ENCODE data around the gene C1QTNF1.
"Not testable (repeated sequence)": the region's sequence is repeated elsewhere in the genome, so short reads cannot be mapped to it uniquely, and the experiment has no call there.

The C1QTNF1 gene

DNA sequence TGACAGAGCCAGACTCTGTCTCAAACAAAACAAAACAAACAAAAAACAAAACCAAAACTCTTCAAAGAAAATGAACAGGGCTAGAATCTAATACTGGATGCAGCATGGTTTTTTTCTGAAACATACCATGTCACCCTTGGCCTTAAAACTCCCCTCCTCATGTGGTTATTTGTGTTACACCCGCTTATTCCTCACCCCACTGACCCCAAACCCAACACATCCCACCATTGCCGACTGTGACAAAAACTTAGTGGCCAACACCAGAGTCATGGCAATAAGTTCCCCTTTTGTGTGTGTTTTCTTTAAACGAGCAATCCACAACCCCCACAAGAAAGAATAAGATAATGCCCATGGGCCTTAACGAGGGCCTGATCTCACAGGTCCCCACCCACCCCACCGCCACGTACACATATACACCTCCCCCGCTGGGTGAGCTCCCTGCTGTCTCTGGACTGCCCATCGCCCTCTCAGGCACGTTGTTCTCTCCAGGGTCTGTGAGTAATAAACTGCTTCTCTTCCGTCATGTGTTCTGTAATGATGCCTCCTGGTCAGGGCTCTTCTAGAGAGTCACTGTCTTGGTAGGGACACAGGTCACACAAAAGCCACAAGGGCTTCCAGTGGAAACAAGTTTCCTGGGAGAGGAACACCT, 33.9 kb downstream of the C1QTNF1 start:
- no peak for FAIRE-seq

DNA sequence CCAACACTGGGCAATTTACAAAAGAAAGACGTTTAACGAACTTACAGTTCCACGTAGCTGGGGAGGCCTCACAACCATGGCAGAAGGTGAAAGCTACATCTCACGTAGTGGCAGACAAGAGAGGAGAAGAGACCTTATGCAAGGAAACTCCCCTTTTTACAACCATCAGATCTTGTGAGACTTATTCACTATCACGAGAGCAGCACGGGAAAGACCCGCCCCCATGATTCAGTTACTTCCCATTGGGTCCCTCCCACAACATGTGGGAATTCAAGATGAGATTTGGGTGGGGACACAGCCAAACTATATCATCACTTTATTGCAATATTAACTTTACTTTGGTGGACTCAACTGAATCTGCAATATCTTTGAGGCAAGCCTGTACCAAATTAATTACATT, 38.7 kb downstream of the C1QTNF1 start:
- FAIRE-seq = no peak

DNA sequence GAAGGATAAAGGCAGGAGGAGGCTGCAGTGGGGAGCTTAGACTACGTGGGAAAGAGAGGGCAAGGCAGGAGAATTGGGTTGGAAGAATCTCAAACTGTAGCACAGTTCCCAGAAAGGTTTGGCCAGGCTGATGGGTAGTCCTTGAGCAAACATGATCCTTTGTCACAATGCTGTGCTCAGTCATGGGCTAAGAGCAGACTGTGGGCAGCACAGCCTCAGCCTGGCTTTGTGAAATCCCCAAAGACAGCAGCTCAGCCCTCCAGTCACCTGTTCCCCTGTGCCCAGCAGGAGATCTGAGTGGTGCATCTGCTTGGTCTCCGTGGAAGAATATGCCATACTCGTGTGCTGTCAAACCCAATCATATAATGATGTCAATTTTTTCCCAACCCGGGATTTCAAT, 40.1 kb downstream of the C1QTNF1 start:
- no peak for FAIRE-seq

DNA sequence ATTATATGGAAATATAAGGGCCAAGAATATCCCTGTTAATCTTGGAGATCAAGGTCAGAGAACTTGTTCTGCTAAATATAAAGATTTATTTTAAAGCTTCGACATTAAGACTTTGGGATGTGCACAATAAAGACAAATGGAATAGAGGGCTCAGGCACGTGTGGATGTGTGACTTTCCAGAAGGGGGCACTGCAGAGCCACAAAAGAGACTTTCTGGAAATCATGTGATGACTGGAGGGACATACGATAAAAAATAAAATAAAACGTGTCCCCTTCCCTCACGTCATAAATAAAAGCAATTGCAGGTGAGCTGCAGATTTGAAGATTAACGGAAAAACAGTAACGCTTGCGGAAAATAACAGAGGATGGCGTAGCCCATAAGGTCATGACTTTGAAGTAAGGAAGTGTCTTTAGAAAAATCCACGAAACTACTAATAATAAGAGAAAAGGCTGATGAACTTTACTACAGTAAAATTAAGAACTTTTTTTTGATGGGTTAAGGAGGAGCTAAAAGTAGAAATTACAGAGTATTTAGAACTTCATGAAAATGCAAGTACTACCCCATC, 41.2 kb downstream of the C1QTNF1 start:
- no peak for FAIRE-seq

DNA sequence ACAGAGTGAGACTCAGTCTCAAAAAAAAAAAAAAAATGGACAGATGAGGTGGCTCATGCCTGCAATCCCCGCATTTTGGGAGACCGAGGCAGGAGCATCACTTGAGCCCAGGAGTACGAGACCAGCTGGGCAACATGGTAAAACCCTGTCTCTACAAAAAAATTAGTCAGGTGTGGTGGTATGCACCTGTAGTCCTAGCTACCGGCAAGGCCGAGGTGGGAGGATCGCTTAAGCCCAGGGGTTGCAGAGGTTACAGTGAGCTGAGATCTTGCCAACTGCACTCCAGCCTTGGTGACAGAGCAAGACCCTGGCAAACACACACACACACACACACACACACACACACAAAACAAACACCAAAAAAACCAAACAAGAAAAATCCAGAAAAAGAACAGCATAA, 43.0 kb downstream of the C1QTNF1 start:
- FAIRE-seq = no peak

DNA sequence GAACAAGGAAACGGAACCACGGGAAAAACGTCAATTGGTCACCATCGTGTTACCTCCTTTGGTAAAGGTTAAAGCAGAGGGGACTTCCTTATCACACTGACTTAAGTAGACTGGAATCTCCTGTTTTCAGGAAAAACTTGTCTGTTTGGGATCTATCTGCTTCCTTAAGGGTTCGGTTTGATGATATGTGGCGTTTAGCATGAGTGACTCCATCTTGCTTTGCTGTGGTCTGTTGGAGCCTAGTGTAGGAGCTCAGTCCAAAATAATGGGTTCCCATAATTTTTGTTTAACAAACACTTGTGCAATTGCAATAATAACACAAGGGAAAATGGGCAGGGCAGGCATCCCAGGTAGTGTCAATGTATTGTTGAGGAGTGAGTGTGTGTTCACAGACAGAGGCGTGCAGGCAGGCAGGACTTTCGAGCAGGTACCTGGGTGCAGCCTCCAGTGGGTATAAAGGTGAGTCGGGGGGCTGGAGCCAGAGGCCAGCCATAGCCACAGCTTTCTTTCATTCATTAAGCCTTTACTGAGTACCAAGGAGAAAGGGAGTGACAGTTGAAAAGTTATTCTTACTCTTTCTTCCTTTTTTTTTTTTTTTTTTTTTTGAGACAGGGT, 46.4 kb downstream of the C1QTNF1 start:
- no peak for FAIRE-seq

DNA sequence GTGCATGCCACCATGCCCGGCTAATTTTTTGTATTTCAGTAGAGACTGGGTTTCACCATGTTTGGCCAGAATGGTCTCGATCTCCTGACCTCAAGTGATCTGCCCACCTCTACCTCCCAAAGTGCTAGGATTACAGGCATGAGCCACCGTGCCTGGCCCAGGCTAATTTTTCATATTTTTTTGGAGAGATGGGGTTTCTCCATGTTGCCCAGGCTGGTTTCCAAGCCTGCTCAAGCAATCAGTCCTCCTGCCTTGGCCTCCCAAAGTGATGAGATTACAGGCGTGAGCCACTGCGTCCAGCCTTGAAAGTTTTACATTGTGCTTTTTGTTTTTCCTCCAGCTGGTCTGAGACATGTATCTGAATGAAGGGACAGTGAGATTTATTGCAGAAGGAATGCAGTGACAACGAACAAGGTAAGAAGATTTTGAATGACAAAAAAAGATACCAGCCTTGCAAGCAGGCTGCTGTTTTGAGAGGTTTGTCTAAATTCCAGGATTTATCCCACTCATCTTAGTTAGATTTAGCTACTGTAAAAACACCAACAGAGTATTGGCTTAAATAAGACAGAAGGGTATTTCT, 47.3 kb downstream of the C1QTNF1 start:
- no peak for FAIRE-seq

DNA sequence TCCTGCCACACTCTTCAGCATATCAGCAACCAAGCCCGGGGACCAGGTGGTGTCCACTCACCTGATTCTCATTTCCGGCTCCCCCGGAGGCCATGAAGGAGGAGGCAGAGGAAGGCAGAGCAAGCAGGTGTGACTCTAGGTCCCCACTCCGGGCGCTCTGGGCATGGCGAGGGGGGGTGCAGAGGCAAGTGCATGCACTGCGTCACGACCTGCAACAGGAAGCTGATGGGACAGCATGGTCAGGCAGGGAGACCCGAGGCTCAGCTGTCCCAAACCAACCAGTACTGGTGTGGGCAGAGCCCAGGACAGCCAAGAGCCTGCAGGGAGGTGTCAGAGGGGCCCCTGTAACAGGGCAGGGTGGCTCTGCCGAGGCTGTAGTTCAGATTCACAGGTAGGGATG, 48.6 kb downstream of the C1QTNF1 start:
- no peak for FAIRE-seq

DNA sequence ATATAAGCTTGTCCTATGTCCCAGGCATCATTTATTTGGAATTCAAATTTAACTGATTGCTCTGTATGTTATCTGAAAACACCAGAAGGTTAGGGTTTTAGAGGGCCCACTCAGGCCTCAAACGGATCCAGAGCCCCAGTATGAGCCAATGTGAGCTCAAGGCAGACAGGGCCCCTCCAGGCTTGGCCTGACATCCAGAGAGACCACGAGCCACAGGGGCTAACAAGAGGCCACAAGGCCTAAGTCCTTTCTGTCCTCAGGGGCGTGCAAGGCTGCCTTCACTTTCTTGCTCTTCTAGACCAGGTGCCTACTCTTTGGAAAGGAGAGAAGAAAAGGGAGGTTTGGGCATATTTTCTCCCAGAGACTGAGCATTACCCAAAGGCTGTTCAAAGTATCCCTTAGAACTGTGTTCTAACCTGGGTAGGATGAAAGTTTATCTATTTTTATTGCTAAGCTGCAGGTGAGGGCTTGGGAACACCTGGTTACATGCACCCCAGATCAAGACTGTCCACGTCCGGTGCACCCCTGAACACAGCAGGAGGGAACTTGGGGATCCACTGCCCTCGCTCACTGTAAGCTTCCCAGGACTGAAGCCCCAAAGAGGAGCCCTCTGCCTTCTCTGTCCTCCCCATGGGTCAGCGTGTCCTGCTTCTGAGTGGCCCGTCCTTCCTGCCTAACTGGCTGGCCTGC, 49.2 kb downstream of the C1QTNF1 start:
- FAIRE-seq = no peak

DNA sequence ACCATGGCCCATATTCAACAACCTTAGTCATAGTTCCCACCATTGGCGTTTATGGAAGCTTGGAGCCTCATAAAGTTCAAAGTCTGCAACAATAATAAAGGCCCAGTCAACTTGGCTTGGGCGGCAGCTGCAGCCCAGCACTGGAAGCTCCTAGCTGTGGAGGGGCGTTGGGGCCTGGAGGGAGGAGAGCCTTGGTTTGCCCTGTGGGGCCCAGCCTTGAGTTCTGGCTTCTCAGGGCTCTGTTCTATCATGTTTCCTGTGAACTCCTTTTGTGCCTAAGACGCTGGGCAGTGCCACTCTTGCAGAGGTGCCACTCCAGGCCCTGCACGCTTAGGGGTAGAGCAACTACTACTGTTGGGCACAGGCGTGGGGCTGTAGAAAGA, 49.7 kb downstream of the C1QTNF1 start:
- FAIRE-seq = no peak

DNA sequence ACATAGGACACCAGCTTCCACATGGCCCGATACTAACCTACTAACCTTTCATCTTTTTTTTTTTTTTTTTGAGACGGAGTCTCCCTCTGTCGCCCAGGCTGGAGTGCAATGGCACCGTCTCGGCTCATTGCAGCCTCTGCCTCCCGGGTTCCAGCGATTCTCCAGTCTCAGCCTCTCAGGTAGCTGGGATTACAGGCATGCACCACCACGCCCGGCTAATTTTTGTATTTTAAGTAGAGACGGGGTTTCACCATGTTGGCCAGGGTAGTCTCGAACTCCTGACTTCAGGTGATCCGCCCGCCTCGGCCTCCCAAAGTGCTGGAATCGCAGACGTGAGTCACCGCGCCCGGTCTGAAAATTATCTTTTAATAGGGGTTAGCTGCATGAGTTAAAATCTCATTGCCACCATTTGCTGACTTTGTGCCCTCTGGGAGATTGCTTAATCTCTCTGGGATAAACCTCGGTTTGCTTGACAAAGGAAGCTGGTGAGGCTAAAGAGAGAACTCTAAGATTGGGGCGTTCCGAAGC, 50.2 kb downstream of the C1QTNF1 start:
- FAIRE-seq = not testable (repeated sequence)

DNA sequence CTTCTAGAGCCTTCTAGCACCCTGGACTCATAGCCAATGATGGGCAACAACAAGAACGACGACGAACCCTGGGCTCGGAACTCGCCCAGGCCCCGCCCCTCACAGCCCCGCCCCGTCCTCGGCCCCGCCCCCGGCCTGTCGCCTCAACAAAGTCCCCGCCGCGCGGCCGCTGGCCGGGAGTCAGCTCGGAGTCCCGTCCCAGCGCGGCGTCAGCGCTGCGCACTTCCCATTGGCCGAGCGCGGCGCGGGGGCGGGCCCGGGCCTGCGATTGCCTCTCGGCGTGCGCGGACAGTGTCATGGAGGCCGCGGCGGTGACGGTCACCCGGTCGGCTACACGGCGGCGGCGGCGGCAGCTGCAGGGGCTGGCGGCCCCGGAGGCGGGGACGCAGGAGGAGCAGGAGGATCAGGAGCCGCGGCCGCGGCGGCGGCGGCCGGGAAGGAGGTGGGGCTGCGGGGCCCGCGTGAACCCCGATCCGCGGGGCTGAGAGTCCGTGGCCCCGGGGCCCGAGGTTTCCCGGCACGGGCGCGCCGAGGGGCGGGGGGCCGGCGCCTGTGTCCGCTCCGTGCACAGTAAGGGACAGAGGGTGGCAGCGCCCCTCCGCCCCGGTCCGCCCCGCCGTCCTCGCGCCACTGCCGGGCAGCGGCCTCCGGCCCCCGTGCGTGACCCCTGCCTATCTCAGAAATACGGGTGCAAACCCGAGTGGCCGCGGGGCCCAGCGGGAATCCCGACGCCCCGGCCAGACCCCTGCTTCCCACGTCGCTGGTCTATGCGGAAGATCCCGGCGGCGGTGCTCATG, 50.9 kb downstream of the C1QTNF1 start, which contains the start of gene ENGASE:
TSS of gene ENGASE (plus strand) at position 176 of the 797 bp plus-strand sequence. CDS start at position 297, 121 bp downstream.
- no peak for FAIRE-seq

DNA sequence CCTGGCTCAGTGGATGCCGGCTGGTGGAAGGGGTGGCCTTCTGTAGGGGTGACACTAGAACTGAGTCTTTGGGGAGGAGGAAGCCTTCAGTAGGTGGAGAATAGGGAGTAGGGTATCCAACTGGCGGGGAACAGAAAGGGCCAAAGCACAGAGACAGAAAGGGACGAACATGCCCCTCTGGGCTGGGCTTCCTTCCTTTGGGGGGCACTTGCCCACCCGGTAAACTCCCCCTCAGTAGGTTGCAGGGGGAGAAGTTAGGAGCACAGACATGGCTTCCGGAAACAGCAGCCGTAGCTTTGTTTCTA, 51.4 kb downstream of the C1QTNF1 start:
- no peak for FAIRE-seq

DNA sequence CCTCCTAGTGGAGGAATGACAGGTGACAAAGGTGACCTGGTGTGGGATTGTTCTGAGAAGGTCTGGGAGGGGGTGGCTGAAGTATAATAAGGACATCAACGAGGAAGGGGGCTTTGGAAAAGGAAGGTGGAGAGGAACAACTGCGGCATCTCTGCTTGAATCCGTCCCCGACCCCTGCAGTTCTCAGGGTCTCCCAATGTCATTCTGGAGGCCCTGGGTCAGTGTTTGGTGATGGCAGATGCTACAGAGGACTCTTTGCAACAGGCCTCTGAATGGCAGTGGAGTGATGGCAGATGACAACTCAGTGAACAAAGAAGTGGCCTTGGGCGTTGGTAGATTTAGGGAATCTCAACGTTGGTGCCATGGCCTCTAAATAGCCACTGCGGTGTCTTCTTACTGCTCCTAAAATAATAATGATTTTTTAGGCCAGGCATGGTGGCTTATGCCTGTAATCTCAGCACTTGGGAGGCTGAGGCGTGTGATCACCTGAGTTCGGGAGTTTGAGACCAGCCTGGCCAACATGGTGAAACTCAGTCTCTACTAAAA, 52.0 kb downstream of the C1QTNF1 start:
- no peak for FAIRE-seq

DNA sequence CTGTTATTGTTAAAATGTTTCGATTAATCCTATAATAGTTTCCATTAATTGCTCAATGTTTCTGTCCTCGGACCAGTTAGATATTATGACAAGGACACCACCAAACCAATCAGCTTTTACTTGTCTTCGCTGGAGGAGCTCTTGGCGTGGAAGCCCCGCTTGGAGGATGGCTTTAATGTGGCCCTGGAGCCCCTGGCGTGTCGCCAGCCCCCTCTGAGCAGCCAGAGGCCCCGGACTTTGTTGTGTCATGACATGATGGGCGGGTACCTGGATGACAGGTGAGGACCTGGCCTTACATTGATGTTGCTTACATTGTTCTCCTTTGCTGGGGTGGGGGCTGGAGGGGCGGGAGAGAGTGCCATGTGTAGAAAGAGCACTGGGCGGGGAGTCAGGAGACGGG, 53.6 kb downstream of the C1QTNF1 start:
- FAIRE-seq = no peak

DNA sequence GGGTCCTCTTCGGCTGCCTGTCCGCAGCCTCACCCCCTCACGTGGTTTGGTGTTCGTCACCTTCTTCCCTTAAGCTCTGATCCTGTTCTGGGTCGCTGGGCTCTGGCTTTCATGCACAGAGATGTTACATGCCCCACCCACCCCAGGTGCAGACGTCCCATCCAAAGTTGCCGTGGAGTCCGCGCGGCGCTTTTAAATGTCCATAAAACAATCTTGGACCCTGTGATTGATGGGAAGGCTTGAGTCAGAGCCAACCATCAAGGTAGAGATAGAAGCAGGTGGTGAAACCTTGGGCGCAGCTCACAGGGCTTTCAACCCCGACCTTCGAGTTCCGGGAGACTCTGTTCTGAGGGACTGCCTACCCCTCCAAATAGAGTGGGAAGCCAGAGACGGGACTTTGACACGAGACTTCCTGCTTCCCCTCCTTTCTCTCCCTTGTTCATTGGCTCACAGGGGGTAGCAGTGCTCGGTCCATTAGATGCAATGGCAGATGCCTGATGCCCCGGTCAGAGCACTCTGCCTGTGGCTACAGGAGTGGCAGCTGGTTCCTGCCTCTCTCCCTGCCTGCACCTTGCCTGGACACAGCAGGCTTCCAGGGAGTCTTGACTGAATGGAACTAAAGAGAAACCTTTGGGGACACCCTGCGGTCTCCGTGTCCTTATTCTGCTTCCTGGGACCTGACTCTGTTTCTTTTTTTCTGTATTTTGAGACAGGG, 54.7 kb downstream of the C1QTNF1 start:
- no peak for FAIRE-seq

DNA sequence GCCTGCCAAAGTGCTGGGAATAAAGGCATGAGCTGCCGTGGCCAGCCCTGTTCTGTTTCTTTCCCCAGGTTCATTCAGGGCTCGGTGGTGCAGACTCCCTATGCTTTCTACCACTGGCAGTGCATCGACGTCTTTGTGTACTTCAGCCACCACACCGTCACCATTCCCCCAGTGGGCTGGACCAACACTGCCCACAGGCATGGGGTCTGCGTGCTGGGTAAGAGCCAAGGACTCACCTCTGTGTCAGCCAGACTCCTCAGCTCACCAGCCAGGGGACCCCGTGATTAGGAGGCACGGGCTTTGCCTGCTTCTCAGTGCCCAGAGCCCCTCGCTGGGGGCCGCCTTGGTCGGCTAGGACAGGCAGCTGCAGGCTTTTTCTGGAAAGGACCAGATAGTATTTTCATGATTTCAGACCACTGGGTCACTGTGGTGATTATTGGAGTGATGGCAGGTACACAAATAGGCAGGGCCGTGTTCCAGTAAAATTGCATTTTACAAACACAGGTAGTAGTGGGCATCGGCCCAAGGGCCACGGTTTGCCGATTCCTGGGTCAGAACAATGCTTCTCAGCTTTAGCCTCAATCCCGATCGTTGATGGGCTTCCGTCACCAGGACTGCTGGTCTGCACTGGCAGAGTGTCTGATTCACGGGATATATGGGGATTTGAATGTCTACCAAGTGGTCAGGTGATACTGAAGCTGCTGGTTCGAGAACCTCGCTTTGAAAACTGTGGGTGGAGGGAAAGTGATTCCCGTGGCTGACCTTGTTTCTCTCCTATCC, 55.6 kb downstream of the C1QTNF1 start:
- FAIRE-seq = no peak

DNA sequence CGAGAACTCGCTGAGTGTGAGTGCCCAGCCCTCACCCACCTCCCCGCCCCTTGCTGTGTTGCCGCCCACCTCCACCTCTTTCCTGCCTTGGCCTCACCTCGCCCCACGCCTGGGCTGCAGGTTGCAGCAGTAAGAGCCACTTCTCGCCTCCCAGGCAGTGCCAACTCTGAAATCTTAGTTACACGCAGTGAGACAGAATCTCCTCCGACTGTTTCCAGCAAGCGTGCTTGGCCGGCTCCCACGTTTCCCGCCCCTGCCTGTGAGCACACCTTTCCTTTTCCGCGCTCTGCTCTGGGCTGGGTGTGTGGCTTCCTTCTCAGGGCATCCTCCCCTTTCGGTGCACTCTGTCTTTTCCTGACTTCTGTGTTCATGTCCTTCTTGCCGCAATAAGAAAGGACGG, 56.4 kb downstream of the C1QTNF1 start:
- no peak for FAIRE-seq

DNA sequence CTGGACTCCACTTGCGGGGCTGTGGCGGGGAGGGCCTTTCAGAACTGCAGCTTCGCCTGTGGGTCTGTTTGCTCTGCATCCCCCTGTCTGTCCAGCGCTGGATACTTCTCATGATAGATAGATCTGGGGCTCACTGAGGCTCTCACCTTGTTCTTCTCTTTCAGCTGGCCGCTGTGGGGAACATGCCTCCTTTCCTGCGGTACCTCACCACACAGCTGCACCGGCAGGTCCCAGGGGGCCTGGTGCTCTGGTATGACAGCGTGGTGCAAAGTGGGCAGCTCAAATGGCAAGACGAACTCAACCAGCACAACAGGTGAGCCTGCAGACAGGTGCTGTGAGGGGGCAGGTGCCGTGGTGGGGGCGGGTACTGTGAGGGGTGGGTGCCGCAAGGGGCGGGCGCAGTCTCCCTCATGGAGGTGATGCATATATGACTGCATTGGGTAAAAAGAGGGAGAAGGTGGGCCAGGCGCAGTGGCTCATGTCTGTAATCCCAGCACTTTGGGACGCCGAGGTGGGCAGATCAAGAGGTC, 56.9 kb downstream of the C1QTNF1 start:
- FAIRE-seq = no peak

DNA sequence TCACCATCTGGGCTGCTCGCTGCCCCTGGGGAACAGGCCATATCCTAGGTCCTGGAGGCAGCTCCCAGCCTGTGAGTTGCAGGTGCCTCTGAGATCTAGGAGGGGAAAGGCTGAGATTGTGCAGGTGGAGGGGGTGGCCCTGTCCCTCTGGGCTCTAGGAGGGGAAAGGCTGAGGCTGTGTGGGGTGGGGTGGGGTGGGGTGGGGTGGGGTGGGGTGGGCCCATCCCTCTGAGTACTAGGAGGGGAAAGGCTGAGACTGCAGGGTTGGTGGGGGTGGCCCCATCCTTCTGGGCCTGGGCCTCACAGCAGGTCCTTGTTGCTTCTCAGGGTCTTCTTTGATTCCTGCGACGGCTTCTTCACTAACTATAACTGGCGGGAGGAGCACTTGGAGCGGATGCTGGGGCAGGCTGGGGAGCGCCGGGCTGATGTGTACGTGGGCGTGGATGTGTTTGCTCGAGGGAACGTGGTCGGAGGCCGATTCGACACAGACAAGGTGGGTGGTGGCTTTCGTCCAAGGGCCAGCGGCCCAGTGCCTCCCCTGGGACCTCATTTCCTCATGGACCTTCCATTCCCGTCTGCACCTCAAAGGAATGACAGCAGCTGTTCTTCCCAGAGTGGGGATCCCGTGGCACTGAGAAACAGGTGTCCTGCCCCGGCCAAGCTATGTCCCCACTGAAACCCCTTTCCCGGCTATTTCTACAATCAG, 57.8 kb downstream of the C1QTNF1 start:
- FAIRE-seq = no peak
